ENCODE data around the gene TMEM255B. TPM values are rescaled to one million over a fixed set of nuclear protein-coding genes. Genes with fewer than 3 reads are reported as not detected.

Gene TMEM255B
- total RNA-seq, 1 experiment from 2014 or later = 7.7 TPM

GRCh38 chr13:113811081-113811928, 52.3 kb downstream of the TMEM255B start:
- ATAC-seq (no peak), DNase-seq (ENCODE audit: low read depth, low spot score) (no peak)
- Histone ChIP-seq H3K4me2 (ENCODE audit: low read length) (no peak overlapping the region), H3K36me3 (ENCODE audit: control insufficient read depth in 1 of 2, insufficient read depth in 2 of 2, low read length in 2 of 2) (peaks cover 0 to under 1% of the 10 kb centered on the region in 2 experiments; a peak in 1 of 4 replicates), H3K9me2 (ENCODE audit: insufficient read depth) (no peaks in the 10 kb centered on the region), H4K20me1 (ENCODE audit: insufficient read depth) (no peaks in the 10 kb centered on the region), H3K27me3 (ENCODE audit: insufficient read depth, low read length) (no peaks in the 10 kb centered on the region), H2AFZ (ENCODE audit: low read depth, low read length, poor library complexity, severe bottlenecking) (no peak overlapping the region), H3K9ac (ENCODE audit: low read length) (no peak overlapping the region), H3K79me2 (ENCODE audit: insufficient read depth, low read length) (peaks cover 10% of the 10 kb centered on the region), H3K9me3 (ENCODE audit: control insufficient read depth in 1 of 2, insufficient read depth in 1 of 2, low read depth in 1 of 2, low read length in 2 of 2) (peaks cover 16 to 17% of the 10 kb centered on the region in 2 experiments; a peak in 2 of 4 replicates), H3K4me3 (replicated peaks in 1 of 2; ENCODE audit: low read depth in 1 of 2, low read length in 2 of 2) (no peak overlapping the region), H3K4me1 (ENCODE audit: control insufficient read depth in 1 of 2, insufficient read depth in 2 of 2, low read length in 2 of 2) (peaks cover 4 to 15% of the 10 kb centered on the region in 2 experiments), H3K27ac (ENCODE audit: low read depth, low read length) (no peak overlapping the region)
- no TSS peak for BruUV-seq (replicated peaks)
- ChIA-PET RAD21 (ENCODE audit: low non-redundant PET in 1 of 2, low total read pairs in 2 of 2, uncharacterized antibody in 2 of 2, unreplicated experiment in 2 of 2) (no interaction called here), POLR2A (no interaction called here), CTCF (no interaction called here)
- TF ChIP-seq POLR2A (IDR thresholded peaks at IDR 0.05; ENCODE audit: borderline replicate concordance, extremely low read depth, insufficient read depth, insufficient read length) (no peak), EGR1 (IDR thresholded peaks at IDR 0.05; ENCODE audit: low read depth) (no peak), TCF7L2 (IDR thresholded peaks at IDR 0.05; ENCODE audit: borderline replicate concordance, extremely low read depth, insufficient read depth, insufficient read length) (no peak), CBX3 (IDR thresholded peaks at IDR 0.05; ENCODE audit: low read depth) (no peak), EZH2 (IDR thresholded peaks at IDR 0.05) (no peak), REST (IDR thresholded peaks at IDR 0.05; ENCODE audit: low read depth) (no peak), ATF3 (IDR thresholded peaks at IDR 0.05) (no peak), JUND (IDR thresholded peaks at IDR 0.05) (no peak), EZH2phosphoT487 (IDR thresholded peaks at IDR 0.05; ENCODE audit: borderline replicate concordance) (no peak), FOSL1 (IDR thresholded peaks at IDR 0.05; ENCODE audit: low read depth) (no peak), ZNF274 (IDR thresholded peaks at IDR 0.05; ENCODE audit: low read depth, low read length) (no peak), CEBPB (IDR thresholded peaks at IDR 0.05; ENCODE audit: low read depth) (no peak), SIN3A (IDR thresholded peaks at IDR 0.05; ENCODE audit: low read depth) (no peak), RAD21 (IDR thresholded peaks at IDR 0.05; ENCODE audit: low read depth) (no peak), ZFX (IDR thresholded peaks at IDR 0.05) (no peak), POLR2AphosphoS5 (IDR thresholded peaks at IDR 0.05; ENCODE audit: low read depth, low read length) (no peak), MAX (IDR thresholded peaks at IDR 0.05) (no peak), SRF (IDR thresholded peaks at IDR 0.05; ENCODE audit: low read depth) (no peak), SP1 (IDR thresholded peaks at IDR 0.05; ENCODE audit: low read depth) (no peak), ELF1 (IDR thresholded peaks at IDR 0.05; ENCODE audit: borderline replicate concordance, low read depth) (no peak)
- intact Hi-C loops (cut with micrococcal nuclease) = no loop called here
